ENCODE data around the gene NCOA5.

Gene NCOA5

DNA sequence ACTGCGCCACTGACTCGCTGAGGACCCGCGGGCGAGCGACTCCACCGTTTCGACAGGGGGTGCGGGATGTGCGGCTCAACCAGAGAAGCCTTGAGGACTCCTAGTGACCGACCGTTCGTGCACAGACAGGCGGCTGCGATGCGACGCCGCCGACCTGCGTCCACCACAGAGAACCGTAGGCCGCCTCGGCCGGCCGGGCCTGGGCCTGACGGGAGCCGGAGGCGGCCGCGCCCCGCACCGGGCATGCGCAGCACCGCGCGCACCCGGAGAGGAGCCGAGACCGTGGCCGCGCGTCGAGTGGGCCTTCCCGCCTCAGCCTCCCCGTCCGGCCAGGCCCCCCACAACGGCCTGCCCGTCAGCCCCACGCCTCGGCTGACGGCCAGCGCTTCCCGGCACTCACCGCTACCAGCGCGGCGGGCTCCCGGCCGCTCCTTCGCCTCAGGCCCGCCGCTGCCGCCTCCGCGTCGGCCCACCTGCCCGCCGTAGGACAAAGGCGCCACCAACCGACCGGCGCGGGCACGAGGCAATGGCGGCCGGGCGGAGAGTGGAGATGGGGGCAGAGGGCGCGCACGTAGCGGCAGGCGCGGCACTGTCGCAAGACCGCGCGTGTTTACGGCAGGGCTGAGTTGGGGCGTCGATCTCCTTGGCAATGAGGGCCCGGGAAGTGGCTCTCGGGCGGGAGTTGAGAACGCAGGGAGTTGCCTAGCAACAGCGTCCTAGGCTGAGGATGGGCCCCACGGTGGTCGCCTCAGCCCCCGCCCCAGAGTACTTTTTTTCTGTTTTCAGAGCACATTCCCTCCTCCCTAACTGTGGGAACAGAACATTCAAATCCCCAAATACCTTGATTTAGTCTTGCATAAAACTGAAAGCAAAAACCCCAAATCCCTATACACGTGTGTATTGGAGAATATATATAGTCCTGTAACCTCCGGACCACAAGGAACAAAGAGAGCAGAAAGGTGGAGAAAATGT is at the start of gene NCOA5:
NCOA5 (minus strand) TSS at position 546 of the 972 bp plus-strand sequence. CDS start 10,538 bp downstream, outside the sequence.
- peak within 1 kb of the TSS; percentile 66 to 96 (median 72) for H3K4me3 ChIP-seq
- peak within 1 kb of the TSS; percentile 94 to 100 (median 99) for H3K27ac ChIP-seq

DNA sequence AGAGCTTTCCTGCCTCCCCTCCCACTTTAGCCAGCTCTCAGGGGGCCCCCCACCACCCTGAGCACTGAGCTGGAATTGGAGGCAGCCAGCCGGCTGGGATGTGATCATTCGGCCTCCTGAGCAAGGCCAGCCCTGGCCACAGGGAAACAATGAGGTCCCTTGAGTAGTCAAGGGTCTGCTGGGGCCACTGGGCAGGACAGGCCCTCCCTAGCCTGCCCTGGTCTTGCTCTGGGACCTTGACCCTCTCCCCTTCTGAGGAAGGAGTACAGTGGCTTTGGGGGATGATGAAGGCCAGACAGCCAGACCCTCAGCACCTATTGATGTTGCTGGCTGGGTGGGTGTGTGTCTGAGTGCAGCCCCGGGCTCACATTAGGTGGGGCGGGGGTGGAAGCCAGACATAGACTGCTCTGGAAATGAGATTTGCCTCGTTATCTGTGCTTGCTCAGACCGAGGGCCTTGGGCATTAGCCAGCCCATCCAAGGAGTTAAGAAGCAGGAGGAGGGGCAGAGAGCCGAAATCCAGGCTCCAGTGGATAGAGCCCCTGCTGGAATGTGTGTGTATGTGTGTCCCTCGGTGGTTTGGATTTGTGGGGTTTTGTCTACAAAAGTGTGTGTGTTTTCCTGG is 49.6 kb upstream of the NCOA5 start:
- H3K27ac ChIP-seq, result peak overlapping the region in 10 of 21 experiments; percentile 23 to 88 (median 58)
- H3K4me3 ChIP-seq, result no peak overlapping the region

DNA sequence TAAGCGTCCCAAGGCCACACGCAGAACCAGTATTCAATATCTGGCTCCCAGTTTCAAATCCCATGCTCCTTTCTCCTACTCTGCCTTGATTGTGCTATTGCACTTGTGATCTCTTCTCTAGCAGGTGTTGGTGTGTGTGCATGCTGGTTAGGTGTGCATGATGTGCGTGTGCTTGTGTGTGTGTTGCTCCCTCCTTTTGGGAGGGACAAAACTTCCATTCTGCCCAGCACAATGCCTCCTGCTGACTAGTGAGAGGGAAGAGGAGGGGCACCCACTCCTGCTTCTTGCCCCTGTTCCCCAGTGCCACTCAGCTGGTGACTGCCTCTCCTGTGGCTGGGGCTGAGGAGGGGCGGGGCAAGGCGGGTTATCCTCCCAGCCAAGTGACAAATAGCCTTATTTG is 48.1 kb upstream of the NCOA5 start:
- Histone ChIP-seq H3K27ac (no peak overlapping the region), H3K4me3 (no peak overlapping the region)

DNA sequence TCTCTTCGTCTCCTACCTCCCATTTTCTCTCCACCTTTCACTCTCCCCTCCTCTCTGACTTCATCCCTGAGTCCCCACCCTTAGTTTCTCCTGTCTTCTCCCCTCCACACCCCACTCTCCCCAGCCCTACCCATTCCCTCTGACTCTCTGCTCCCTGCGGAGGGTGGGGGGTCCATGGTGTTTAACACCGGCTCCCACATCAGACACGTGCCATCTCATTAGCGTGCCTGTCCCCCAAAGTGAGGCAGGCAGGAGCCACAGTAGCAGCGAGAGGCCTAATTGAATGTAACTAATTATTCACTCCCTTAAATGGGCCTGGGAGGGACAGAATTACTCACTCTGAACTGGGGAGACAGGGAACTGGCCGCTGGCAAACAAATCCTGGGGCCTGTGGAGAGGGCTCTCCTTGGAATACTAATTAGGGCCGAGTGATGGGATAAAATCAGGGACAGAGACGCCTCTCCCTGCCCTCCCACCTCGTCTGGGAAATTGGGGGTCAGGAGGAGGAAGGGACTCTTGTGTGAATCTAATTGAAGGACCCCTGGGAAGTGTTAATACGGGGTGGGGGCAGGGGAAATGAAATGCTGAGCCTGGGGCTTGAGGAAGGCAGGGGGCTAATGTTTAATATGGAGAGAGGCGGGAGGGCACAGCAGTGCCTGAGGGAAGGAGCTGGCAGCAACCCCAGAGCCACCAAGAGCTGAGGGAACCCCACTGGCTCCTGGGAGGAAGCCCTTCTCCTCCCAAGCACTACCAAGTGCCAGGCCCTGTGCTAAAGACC is 46.3 kb upstream of the NCOA5 start:
- Histone ChIP-seq H3K4me3 (no peak overlapping the region), H3K27ac (no peak overlapping the region)

DNA sequence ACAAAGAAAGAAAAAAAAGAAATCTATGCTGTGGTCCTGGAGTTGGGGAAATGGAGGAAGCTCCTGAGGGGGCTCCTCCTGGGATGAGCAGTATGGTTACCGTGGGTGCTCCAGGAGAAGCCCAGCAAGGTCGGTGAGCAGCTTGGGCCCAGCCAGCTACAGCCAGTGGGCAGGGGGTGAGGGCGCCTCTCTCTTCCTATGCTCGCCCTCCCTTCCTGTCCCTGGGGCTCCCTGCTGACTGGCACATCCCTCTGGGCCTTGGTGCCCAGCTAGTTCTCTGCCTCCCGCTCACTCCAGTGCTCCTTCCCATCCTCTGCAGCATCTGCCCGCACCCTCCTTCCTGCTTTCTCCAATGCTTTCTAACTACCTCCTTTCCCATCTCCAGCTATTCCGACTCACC is 45.0 kb upstream of the NCOA5 start:
- Histone ChIP-seq H3K27ac (no peak overlapping the region), H3K4me3 (no peak overlapping the region)

DNA sequence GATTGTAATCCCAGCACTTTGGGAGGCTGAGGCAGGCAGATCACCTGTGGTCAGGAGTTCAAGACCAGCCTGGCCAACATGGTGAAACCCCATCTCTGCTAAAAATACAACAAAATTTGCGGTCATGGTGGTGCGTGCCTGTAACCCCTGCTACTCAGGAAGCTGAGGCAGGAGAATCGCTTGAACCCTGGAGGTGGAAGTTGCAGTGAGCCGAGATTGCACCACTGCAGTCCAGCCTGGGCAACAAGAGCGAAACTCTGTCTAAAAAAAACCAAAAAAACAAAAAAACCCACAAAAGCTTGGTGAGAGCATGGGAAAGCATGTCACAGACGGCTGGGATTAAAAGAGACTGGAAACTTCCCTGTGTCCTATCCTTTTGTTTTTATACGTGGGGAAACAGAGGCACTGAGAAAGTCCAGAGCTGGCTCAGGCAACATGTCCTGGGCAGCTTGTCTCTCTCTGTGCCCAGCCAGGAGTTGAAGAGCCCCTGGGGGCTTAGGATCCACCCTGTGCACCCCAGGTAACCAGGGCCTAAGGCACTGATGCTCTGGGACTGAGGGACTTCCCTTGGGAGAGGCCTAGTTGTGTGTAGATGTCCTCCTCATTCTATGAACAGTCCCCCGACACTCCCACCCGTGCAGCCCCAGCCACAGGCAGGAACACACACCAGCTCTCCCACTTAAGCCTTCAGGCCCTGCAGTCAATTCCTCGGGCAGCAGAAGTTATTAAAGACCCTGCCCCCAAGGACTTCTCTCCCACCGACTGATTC is 44.3 kb upstream of the NCOA5 start:
- Histone ChIP-seq H3K4me3 (no peak overlapping the region), H3K27ac (no peak overlapping the region)

DNA sequence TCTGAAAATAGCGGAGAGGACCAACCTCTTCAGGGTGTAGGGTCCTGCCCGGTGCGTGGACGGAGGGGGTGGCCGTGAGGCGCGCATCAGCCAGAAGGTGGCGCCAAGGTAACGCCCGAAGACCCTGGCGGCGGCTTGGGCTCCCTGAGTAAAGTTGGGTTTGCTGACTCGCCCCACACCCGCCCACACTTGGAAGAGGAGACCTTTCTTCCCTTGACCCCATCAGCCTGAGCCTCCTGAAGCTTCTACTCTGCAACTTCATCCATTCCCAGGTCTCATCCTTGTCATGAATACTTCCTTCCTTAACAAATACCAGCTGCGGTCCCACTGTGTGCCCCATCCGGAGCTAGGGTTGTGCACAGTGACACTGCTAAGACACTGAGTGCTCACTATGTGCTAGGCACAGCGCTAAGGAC is 43.0 kb upstream of the NCOA5 start:
- Histone ChIP-seq H3K27ac (no peak overlapping the region), H3K4me3 (no peak overlapping the region)

DNA sequence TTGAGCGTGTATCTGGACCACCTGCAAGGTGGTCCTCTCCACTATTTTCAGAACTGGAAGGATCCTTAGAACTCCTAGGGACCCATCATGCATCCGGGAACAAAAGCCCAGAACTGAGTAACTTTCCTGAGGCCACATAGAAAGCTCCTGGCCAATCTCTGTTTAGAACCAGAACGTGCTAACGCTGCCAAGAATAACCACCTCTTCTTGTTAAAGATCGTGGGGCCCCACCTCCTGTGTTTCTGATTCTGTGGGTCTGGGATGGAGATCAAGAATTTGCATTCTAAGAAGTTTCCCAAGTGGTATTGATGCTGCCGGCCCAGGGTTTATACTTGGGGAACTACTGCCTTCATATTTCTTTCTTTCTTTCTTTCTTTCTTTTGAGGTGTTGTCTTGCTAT is 41.6 kb upstream of the NCOA5 start:
- Histone ChIP-seq H3K4me3 (no peak overlapping the region), H3K27ac (no peak overlapping the region)

DNA sequence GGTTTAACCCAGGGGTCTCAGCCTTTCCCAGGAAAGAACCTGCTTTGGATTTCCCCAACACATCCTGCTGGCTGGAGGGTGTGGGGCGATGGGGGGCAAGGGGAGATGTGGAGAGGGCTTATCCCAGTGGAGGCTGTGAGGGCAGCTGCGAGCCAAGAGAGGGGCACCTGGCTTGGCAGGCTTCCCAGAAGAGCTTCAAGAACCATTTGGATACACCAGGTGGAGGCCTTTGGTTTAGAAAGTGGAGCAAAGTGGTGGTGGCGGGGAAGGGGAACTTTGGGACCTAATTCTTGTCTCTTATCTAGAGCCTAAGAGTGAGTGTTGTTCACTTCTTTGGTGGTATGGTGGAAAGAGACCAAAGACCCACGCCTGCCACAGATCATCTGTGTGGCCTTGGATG is 40.8 kb upstream of the NCOA5 start:
- H3K4me3 ChIP-seq, result no peak overlapping the region
- H3K27ac ChIP-seq, result no peak overlapping the region

DNA sequence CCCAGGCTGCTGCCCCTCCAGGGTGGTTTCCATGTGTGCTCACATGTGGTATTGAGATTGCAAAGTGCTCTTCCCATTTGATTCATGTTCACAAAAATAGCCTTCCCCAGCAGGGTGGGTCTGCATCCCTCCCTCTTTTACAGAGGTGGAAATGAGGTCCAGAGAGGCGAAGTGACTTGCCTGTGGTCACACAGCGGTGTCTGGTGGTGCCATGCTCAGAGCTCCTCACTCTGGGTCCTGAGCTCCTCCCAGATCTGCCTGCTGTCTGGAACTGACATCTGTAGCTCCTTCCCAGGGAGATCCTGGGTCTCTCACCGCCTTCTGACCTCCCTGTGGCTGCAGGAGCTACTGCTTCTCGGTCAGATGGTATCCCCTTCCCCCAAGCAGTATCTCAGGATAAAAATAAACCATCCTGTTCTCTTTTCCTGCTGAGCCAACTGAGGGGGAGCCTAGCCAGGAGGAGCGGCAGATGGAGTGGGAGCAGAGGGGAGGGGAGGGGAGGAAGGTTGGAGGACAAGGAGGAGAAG is 40.3 kb upstream of the NCOA5 start:
- H3K4me3 ChIP-seq, result no peak overlapping the region

DNA sequence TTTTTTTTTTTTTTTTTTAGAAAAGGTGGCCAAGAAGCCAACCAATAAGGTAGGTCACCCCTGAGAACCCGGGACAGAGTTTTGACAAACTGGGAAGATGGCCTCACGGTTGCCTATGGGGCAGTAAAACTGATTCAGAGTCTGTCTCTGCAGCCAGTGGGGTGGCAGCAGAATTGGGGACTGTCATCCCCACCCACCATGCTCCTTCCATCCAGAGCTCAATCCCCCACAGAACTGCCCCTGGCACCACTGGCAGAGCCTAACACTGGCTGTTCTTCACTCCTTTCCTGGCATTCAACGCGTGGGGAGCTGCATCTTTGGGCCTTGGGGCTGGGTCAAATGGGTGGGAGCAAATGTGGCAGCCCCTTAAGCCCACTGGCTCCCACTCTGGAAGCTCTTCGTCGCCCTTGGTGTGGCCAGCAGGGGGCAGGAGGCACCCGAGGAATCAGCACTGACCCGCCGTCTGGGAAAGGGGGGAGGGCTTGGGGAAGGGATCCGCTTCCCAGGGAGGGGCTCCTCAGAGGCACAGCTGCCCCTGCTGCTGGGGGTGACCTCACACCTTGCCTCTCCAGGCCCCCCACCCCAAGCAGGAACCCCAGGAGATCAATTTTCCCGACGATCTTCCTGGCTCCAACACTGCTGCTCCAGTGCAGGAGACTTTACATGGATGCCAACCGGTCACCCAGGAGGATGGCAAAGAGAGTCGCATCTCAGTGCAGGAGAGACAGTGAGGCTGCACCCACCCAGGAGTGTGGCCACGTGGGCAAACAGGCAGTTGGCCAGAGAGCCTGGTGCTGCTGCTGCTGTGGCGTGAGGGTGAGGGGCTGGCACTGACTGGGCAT is 38.8 kb upstream of the NCOA5 start:
- Histone ChIP-seq H3K27ac (no peak overlapping the region), H3K4me3 (no peak overlapping the region)

More for the DNA sequence above, 40.3 kb upstream of the NCOA5 start:
- H3K27ac ChIP-seq, result no peak overlapping the region

DNA sequence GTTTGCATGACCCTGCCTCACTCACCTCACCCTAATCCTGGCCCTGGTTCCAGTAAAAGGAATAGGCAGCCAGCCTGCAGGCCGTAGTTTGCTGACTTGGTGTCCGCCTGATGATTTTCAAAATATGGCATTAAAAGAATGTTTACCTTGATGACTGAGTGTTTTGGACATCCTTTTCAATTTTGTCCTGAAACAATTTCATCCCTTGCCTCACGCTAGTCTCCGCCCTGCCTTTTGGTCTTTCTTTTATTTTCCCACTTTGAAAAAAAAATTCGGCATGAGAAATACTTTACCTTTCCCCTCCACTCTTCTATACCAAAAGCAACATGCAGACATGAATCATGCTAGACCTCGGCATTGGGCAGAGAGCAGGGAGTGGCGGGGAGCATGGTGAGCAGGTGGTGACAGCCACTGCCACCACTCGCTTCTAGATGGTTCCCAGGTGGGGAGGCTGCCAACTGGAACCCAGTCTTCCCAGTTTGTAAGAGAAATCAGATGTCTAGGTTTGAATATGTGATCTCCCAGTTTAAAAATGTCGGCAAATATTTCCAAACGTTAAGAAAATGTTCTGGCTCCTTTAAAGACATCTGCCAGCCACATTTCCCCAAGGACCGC is 37.7 kb upstream of the NCOA5 start:
- H3K27ac ChIP-seq, result no peak overlapping the region
- H3K4me3 ChIP-seq, result no peak overlapping the region

DNA sequence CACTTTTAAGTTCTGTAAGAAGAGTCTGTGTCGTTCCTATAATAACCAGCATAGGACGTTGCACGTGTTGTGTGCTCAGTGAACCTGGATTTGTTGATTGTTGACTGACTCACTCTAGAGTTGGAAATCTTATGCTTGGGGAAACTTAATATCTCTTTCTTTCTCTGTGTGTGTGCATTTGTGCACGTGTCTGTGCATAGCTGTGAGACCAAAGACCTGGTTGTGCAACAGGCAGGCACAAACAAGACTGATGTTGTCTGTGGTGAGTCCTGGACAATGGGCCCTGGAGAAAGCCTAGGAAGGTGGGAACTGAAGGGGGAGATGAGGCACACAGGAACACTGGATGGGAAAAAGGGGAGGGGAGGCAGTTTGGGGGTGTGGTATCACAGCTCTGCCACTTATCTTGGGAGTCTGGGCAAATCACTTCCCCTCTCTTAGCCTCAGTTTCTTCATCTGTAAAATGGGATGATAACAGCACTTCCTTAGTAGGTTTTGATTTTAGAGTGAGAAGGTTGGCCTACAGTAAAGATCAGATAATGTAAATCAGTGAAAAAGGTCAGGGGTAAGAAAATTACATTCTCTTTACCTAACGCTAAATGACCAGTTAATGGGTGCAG is 36.8 kb upstream of the NCOA5 start:
- Histone ChIP-seq H3K4me3 (no peak overlapping the region), H3K27ac (no peak overlapping the region)

DNA sequence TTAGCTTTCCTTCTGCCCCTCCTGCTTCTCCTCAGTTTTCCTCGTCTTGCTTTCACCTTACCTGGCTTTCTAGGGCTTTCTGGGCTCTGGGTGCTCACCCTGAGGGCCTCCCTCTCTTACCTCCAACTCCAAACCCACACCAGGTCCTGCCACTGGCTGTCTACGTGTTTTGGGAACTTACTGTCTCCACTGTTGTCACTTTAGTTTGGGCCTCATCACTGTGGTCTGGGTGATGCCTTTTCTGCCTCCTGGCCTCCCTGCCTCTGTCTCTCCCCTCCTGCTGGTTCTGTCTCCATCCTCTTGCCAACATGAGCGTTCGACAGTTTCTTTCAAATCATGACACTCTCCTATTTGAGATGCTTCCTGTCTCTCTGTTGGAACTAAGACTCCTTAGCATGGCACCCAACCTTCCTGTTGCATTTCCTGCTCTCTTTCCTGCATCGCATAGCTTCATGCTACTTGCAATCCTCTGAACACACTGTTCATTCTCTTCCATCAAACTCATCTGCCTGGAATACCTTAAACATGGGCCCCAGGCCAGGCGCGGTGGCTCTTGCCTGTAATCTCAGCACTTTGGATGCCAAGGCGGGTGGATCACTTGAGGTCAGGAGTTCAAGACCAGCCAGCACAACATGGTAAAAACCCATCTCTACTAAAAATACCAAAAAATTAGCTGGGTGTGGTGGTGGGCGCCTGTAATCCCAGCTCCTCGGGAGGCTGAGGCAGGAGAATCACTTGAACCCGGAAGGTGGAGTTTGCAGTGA is 33.9 kb upstream of the NCOA5 start:
- Histone ChIP-seq H3K4me3 (no peak overlapping the region), H3K27ac (no peak overlapping the region)

DNA sequence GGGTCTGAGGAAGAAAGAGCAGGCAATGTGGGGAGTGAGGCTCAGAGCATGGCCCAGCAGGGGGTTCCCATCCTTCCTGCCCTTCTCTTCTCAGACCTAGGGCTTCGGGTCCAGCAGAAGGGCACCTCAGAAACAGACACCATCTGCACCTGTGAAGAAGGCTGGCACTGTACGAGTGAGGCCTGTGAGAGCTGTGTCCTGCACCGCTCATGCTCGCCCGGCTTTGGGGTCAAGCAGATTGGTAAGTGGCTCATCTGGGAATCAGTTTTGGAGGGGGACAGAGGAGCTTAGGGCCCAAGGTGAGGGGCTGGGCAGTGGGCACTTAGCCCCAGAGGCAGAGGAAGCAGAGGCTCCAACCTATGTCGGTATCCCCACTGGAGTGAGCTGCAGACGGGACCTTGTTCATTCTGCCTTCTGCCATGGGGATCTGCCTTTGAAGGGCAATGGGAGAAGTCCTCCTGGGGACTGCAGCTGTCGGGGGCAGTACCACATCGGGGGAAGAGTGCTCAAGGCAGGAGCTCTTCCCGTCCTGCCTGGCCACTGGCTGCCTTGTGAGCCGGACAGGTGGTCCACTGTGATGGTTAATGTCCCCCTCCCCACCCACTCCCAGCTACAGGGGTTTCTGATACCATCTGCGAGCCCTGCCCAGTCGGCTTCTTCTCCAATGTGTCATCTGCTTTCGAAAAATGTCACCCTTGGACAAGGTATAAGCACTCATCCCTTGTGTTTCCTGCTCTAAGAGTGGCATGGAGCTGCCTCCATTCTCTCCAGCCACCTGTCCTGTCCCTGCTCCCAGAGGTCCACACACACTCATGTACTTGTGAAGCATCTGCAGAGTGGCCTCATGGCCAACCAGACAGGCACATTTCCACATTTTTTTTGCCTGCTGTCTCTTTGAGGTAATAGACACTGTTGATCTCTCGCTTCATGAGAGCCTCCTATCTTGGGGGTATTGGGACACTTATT is 33.0 kb upstream of the NCOA5 start:
- Histone ChIP-seq H3K4me3 (no peak overlapping the region), H3K27ac (no peak overlapping the region)

DNA sequence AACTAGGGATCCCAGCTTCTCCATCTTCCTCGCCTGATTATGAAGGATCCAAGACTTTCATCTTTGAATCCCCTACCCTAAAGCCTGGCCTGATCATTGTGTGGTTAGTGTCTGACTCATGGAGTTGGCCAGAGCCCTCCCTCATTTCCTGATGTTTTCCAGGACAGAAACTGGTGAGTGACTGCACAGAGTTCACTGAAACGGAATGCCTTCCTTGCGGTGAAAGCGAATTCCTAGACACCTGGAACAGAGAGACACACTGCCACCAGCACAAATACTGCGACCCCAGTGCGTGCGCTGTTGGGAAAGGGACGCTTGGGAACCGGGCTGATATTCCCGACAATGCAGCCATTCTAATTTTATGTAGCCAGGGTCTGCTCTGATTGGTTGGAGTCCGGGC is 32.3 kb upstream of the NCOA5 start:
- peak overlapping the region in 2 of 21 experiments; percentile 8 to 49 for H3K27ac ChIP-seq
- no peak overlapping the region for H3K4me3 ChIP-seq
